Measurements from ENCODE around the gene ARRDC5.

The ARRDC5 gene

DNA sequence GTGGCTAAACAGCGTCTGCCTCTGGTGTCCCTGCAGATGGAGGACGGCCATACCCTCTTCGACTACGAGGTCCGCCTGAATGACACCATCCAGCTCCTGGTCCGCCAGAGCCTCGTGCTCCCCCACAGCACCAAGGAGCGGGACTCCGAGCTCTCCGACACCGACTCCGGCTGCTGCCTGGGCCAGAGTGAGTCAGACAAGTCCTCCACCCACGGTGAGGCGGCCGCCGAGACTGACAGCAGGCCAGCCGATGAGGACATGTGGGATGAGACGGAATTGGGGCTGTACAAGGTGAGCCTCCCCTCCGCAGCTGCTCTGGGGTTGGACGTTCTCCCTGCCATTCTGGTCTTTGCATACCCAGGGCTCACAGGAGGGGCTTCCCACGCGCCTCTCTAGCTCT is 26.5 kb upstream of the ARRDC5 start:
- no peak overlapping the region for H3K27ac ChIP-seq (ENCODE audit: low read depth, low read length)
- H3K9me2 ChIP-seq (replicated peaks; ENCODE audit: control insufficient read depth, low read length) = no peaks in the 10 kb centered on the region
- H3K36me3 ChIP-seq (ENCODE audit: control insufficient read depth, low read length) = peaks cover 88% of the 10 kb centered on the region
- H3K4me1 ChIP-seq (ENCODE audit: control insufficient read depth, low read length) = no peaks in the 10 kb centered on the region
- no peaks in the 10 kb centered on the region for H3K9me3 ChIP-seq (ENCODE audit: control insufficient read depth, insufficient read depth, low read length)
- H3K4me3 ChIP-seq (ENCODE audit: low read length) = no peak overlapping the region
- TF ChIP-seq, protein P1, sequence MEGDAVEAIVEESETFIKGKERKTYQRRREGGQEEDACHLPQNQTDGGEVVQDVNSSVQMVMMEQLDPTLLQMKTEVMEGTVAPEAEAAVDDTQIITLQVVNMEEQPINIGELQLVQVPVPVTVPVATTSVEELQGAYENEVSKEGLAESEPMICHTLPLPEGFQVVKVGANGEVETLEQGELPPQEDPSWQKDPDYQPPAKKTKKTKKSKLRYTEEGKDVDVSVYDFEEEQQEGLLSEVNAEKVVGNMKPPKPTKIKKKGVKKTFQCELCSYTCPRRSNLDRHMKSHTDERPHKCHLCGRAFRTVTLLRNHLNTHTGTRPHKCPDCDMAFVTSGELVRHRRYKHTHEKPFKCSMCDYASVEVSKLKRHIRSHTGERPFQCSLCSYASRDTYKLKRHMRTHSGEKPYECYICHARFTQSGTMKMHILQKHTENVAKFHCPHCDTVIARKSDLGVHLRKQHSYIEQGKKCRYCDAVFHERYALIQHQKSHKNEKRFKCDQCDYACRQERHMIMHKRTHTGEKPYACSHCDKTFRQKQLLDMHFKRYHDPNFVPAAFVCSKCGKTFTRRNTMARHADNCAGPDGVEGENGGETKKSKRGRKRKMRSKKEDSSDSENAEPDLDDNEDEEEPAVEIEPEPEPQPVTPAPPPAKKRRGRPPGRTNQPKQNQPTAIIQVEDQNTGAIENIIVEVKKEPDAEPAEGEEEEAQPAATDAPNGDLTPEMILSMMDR (IDR thresholded peaks at IDR 0.05; ENCODE audit: low read depth, low read length, poor library complexity, severe bottlenecking) = no peak
- TF ChIP-seq EZH2phosphoT487 (IDR thresholded peaks at IDR 0.05; ENCODE audit: borderline replicate concordance, low read length) = no peak
- H3K27me3 ChIP-seq (ENCODE audit: control insufficient read depth, low read length) = no peaks in the 10 kb centered on the region
- peaks cover 93% of the 10 kb centered on the region for H3K79me2 ChIP-seq (ENCODE audit: control insufficient read depth, low read length)
- H3K4me2 ChIP-seq (ENCODE audit: low read length) = no peak overlapping the region
- 0 out of 2 replicates have a peak, but pooled peaks cover 9% of the 10 kb centered on the region for H3F3A ChIP-seq (ENCODE audit: control insufficient read depth, insufficient read depth)
- peaks cover 19% of the 10 kb centered on the region for H4K20me1 ChIP-seq (ENCODE audit: control insufficient read depth, insufficient read depth, low read depth, low read length)

DNA sequence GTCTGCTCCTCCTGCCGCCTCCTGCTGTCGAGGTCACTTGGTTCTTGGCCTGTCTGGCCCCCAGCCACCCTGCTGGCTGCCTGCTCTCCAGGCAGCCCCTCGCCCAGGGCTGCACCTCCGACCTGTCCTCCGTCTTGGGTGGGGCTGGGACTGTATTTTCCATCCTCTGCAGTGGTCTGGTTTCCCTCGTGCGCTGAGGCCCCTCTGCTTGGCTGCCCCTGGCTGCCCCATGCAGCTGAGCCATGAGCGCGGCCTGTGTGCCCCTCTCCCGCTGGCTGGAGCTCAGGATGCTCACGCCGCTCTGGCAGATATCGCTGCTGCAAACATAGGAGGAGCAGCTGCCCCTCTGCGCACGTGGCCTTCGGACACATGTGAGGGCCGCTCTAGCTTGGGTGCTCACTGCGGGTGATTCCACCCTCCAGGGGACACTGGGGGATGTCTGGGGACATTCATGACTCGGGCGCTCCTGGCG is 20.6 kb upstream of the ARRDC5 start:
- Histone ChIP-seq H3K4me3 (ENCODE audit: low read length) (no peak overlapping the region), H4K20me1 (ENCODE audit: control insufficient read depth, insufficient read depth, low read depth, low read length) (peaks cover 19% of the 10 kb centered on the region)
- TF ChIP-seq EZH2phosphoT487 (IDR thresholded peaks at IDR 0.05; ENCODE audit: borderline replicate concordance, low read length) = no peak
- TF ChIP-seq, protein P1 (IDR thresholded peaks at IDR 0.05; ENCODE audit: low read depth, low read length, poor library complexity, severe bottlenecking) = no peak

DNA sequence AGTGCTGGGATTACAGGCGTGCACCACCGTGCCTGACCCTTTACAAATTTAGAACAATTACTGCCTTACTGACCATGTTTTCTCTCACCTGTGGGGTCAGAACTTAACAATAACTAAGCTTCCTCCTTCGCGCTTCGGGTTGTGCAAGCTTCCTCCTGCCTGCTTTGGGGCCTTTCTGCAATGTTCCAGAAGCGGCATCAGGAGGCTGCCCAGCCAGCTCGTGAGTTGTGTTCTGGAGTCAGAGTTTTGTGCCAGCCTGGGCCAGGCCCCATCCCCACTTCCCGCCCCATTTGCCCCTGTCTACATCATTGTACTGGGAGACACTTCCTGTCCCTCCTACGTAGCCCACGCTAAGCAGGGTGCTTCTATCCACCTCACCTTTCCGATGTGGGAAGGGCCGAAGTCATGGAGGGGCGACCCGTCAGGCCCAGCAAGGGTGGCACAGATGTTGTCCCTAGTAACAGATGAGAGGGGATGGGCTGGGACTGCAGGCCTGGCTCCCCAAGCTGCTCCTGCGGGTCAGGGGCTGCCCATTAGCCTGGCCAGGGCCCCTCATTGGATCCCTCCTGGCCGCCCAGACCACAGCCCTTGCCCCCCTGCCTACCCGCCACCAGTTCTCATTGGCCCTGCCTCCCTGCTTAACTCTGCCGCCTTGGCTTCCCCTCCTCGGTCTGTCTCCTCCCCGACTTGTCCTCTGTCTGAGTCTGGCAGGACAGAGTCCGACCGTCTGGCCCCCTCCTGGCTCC is 20.0 kb upstream of the ARRDC5 start:
- H3K79me2 ChIP-seq (ENCODE audit: control insufficient read depth, low read length) = peaks cover 100% of the 10 kb centered on the region
- no peaks in the 10 kb centered on the region for H3K27me3 ChIP-seq (ENCODE audit: control insufficient read depth, low read length)
- no peaks in the 10 kb centered on the region for H3K9me3 ChIP-seq (ENCODE audit: control insufficient read depth, insufficient read depth, low read length)
- peaks cover 18% of the 10 kb centered on the region for H4K20me1 ChIP-seq (ENCODE audit: control insufficient read depth, insufficient read depth, low read depth, low read length)
- no peak overlapping the region for H3K4me2 ChIP-seq (ENCODE audit: low read length)
- H3K36me3 ChIP-seq (ENCODE audit: control insufficient read depth, low read length) = peaks cover 86% of the 10 kb centered on the region
- TF ChIP-seq, protein P1 (IDR thresholded peaks at IDR 0.05; ENCODE audit: low read depth, low read length, poor library complexity, severe bottlenecking) = no peak
- no peak overlapping the region for H3K4me3 ChIP-seq (ENCODE audit: low read length)
- no peaks in the 10 kb centered on the region for H3K4me1 ChIP-seq (ENCODE audit: control insufficient read depth, low read length)
- 0 out of 2 replicates have a peak, but pooled peaks cover 6% of the 10 kb centered on the region for H3F3A ChIP-seq (ENCODE audit: control insufficient read depth, insufficient read depth)
- H3K27ac ChIP-seq (ENCODE audit: low read depth, low read length) = no peak overlapping the region
- H3K9me2 ChIP-seq (replicated peaks; ENCODE audit: control insufficient read depth, low read length) = no peaks in the 10 kb centered on the region

More for the DNA sequence above, 20.6 kb upstream of the ARRDC5 start:
- peaks cover 100% of the 10 kb centered on the region for H3K79me2 ChIP-seq (ENCODE audit: control insufficient read depth, low read length)
- H3K27me3 ChIP-seq (ENCODE audit: control insufficient read depth, low read length) = no peaks in the 10 kb centered on the region
- no peaks in the 10 kb centered on the region for H3K9me2 ChIP-seq (replicated peaks; ENCODE audit: control insufficient read depth, low read length)
- H3F3A ChIP-seq (ENCODE audit: control insufficient read depth, insufficient read depth) = 0 out of 2 replicates have a peak, but pooled peaks cover 6% of the 10 kb centered on the region
- H3K36me3 ChIP-seq (ENCODE audit: control insufficient read depth, low read length) = peaks cover 88% of the 10 kb centered on the region
- H3K27ac ChIP-seq (ENCODE audit: low read depth, low read length) = no peak overlapping the region
- H3K4me1 ChIP-seq (ENCODE audit: control insufficient read depth, low read length) = no peaks in the 10 kb centered on the region
- H3K9me3 ChIP-seq (ENCODE audit: control insufficient read depth, insufficient read depth, low read length) = no peaks in the 10 kb centered on the region
- no peak overlapping the region for H3K4me2 ChIP-seq (ENCODE audit: low read length)

Measured in DOHH2 (cell line).